ENCODE measurements around the gene NBR1. TPM values are rescaled to one million over a fixed set of nuclear protein-coding genes. Genes with fewer than 3 reads are reported as not detected.
"Not testable (repeated sequence)": the region's sequence is repeated elsewhere in the genome, so short reads cannot be mapped to it uniquely, and the experiment has no call there.

NBR1 gene
- total and polyA plus RNA-seq, 2 of the 4 experiments (the other 2 are of a cell fraction) = 52.4 to 132 TPM

DNA sequence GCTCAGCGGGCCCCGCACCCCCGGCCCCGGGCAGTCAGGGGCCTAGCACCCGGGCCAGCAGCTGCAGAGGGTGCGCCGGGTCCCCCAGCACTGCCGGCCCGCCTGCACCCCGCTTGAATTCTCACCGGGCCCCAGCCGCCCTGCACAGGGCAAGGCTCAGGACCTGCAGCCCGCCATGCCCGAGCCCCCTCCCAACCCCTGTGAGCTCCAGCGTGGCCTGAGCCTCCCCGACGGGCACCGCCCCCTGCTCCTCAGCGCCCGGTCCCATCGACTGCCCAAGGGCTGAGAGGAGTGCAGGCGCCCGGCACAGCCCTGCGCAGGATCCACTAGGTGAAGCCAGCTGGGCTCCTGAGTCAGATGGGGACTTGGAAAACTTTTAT is 44.1 kb upstream of the NBR1 start:
- Histone ChIP-seq H4K5ac (ENCODE audit: low read depth, low read length) (no peak overlapping the region), H4K20me1 (ENCODE audit: insufficient read depth, low read length) (no peaks in the 10 kb centered on the region), H2BK15ac (ENCODE audit: low read depth, low read length) (no peak overlapping the region), H2BK5ac (ENCODE audit: low read depth, low read length, poor library complexity, severe bottlenecking) (no peak overlapping the region), H2AK5ac (ENCODE audit: low read depth, low read length) (no peak overlapping the region), H3K27me3 (ENCODE audit: control insufficient read depth, insufficient read depth, low read length) (no peaks in the 10 kb centered on the region), H3K56ac (ENCODE audit: extremely low read depth, insufficient read depth, low read length) (no peak overlapping the region), H3K9me3 (ENCODE audit: control insufficient read depth, insufficient read depth, low read length) (no peaks in the 10 kb centered on the region), H3K18ac (ENCODE audit: low read depth, low read length) (no peak overlapping the region), H3K36me3 (ENCODE audit: control insufficient read depth, insufficient read depth, low read length) (peaks cover 4% of the 10 kb centered on the region; the same call in 1 of the 2 replicates), H3K4ac (ENCODE audit: low read depth, low read length) (no peak overlapping the region), H2BK20ac (ENCODE audit: low read depth, low read length) (no peak overlapping the region), H3K4me2 (ENCODE audit: low read depth, low read length) (no peak overlapping the region), H3K14ac (replicated peaks; ENCODE audit: low read depth, low read length) (no peak overlapping the region), H3K27ac (ENCODE audit: insufficient read depth, low read length) (no peak overlapping the region), H3K9me1 (ENCODE audit: insufficient read depth, low read length) (peaks cover 7% of the 10 kb centered on the region; the same call in 1 of the 2 replicates), H3K9ac (ENCODE audit: low read depth, low read length) (no peak overlapping the region), H3K4me1 (ENCODE audit: control insufficient read depth, insufficient read depth, low read length) (peaks cover 6% of the 10 kb centered on the region; the same call in 1 of the 2 replicates), H3K4me3 (ENCODE audit: insufficient read depth, low read depth, low read length) (no peak overlapping the region), H2AFZ (replicated peaks; ENCODE audit: low read length, poor library complexity) (no peak overlapping the region), H3K23ac (ENCODE audit: low read depth, low read length) (no peak overlapping the region), H3K79me1 (ENCODE audit: low read depth in 1 of 2, low read length in 2 of 2) (peaks cover 26 to 54% of the 10 kb centered on the region in 2 experiments), H4K8ac (ENCODE audit: low read depth in 2 of 2, low read length in 2 of 2) (no peak overlapping the region), H2AK9ac (replicated peaks; ENCODE audit: low read depth, low read length, poor library complexity) (no peak overlapping the region), H2BK120ac (ENCODE audit: low read depth, low read length) (no peak overlapping the region), H4K91ac (ENCODE audit: insufficient read depth, low read depth, low read length) (no peak overlapping the region)
- DNase-seq (no peak), ATAC-seq (ENCODE audit: low read depth) (no peak)
- BruUV-seq (replicated peaks) = no TSS peak
- in situ Hi-C loops (cut with MboI; ENCODE audit: low sequenced_read_pairs) (no loop called here), intact Hi-C loops (cut with micrococcal nuclease) (loop anchor here (5.0 kb wide), 1 partner anchor 45 kb away; the partner anchor contains the start of gene NBR1), dilution Hi-C loops (cut with HindIII; ENCODE audit: low sequenced_read_pairs, unreplicated experiment) (no loop called here)
- CTCF ChIA-PET = interaction anchor here (0.6 kb wide), 1 partner anchor 15 kb away, joined by 3 read pairs; no protein-coding TSS in a partner anchor
- POLR2A ChIA-PET (ENCODE audit: unreplicated experiment) = no interaction called here
- no peak for TF ChIP-seq MXI1 (IDR thresholded peaks at IDR 0.05; ENCODE audit: borderline replicate concordance, low read depth, low read length)
- WGBS, 2 experiments (ENCODE audit: extremely low coverage in 2 of 2, insufficient read length in 1 of 2) = 100% methylated on average over 4 of the region's 24 CpGs; no CpG with 5 or more reads in 1 of the 2 experiments

DNA sequence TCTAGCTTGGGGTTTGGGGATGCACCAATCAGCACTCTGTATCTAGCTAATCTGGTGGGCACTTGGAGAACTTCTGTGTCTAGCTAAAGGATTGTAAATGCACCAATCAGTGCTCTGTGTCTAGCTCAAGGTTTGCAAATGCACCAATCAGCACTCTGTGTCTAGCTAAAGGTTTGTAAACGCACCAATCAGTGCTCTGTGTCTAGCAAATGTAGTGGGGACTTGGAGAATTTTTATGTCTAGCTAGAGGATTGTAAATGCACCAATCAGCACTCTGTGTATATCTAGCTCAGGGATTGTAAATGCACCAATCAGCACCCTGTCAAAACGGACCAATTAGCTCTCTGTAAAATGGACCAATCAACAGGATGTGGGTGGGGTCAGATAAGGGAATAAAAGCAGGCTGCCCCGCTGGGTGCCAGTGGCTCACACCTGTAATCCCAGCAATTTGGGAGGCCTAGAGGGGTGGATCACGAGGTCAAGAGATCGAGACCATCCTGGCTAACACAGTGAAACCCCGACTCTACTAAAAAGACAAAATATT is 43.6 kb upstream of the NBR1 start:
- H3K27me3 ChIP-seq (ENCODE audit: control insufficient read depth, insufficient read depth, low read length); H3K36me3 ChIP-seq (ENCODE audit: control insufficient read depth, insufficient read depth, low read length); H3K9me1 ChIP-seq (ENCODE audit: insufficient read depth, low read length); H3K27ac ChIP-seq (ENCODE audit: insufficient read depth, low read length); H3K23ac ChIP-seq (ENCODE audit: low read depth, low read length); H3K4me2 ChIP-seq (ENCODE audit: low read depth, low read length); H3K18ac ChIP-seq (ENCODE audit: low read depth, low read length); H3K4me3 ChIP-seq (ENCODE audit: insufficient read depth, low read depth, low read length); H3K14ac ChIP-seq (replicated peaks; ENCODE audit: low read depth, low read length); H4K91ac ChIP-seq (ENCODE audit: insufficient read depth, low read depth, low read length); H3K9me3 ChIP-seq (ENCODE audit: control insufficient read depth, insufficient read depth, low read length); ATAC-seq (ENCODE audit: low read depth); dilution Hi-C loops (cut with HindIII; ENCODE audit: low sequenced_read_pairs, unreplicated experiment); H4K8ac ChIP-seq (ENCODE audit: low read depth in 2 of 2, low read length in 2 of 2); POLR2A ChIA-PET (ENCODE audit: unreplicated experiment); DNase-seq; H2BK5ac ChIP-seq (ENCODE audit: low read depth, low read length, poor library complexity, severe bottlenecking); H3K9ac ChIP-seq (ENCODE audit: low read depth, low read length); H2AFZ ChIP-seq (replicated peaks; ENCODE audit: low read length, poor library complexity); H2BK120ac ChIP-seq (ENCODE audit: low read depth, low read length); H2AK5ac ChIP-seq (ENCODE audit: low read depth, low read length); H3K4ac ChIP-seq (ENCODE audit: low read depth, low read length); H2AK9ac ChIP-seq (replicated peaks; ENCODE audit: low read depth, low read length, poor library complexity); BruUV-seq (replicated peaks); H4K20me1 ChIP-seq (ENCODE audit: insufficient read depth, low read length); H2BK15ac ChIP-seq (ENCODE audit: low read depth, low read length); H3K56ac ChIP-seq (ENCODE audit: extremely low read depth, insufficient read depth, low read length); H3K4me1 ChIP-seq (ENCODE audit: control insufficient read depth, insufficient read depth, low read length); H4K5ac ChIP-seq (ENCODE audit: low read depth, low read length); in situ Hi-C loops (cut with MboI; ENCODE audit: low sequenced_read_pairs); H2BK20ac ChIP-seq (ENCODE audit: low read depth, low read length); CTCF ChIA-PET: not testable (repeated sequence)
- WGBS, 2 experiments (ENCODE audit: extremely low coverage in 2 of 2, insufficient read length in 1 of 2) = no CpG with 5 or more reads among the region's 6 CpGs
- peaks cover 26 to 54% of the 10 kb centered on the region in 2 experiments for H3K79me1 ChIP-seq (ENCODE audit: low read depth in 1 of 2, low read length in 2 of 2)
- intact Hi-C loops (cut with micrococcal nuclease) = loop anchor here (5.0 kb wide), 1 partner anchor 45 kb away; the partner anchor contains the start of gene NBR1
